Gastroesophageal sphincter (tissue), 4 donors: ENCODE data around the gene UTP20. TPM values are rescaled to one million over a fixed set of nuclear protein-coding genes. Genes with fewer than 3 reads are reported as not detected.

Experiments used
- ATAC-seq: fragments of 150-250 bp; one replicate; pipeline ENCODE4 v1.9.1; 2016; ENCODE audit warnings: mild to moderate bottlenecking, moderate library complexity
- H3K27ac ChIP-seq, 4 donors: fragments of 200-600 bp; sonication (generic) in 3 of 4; 1 replicate in 3 of 4; 2 replicates in 1 of 4; pipeline ENCODE4 v1.5.1; 2016 to 2019
- H3K27me3 ChIP-seq: fragments of 200-600 bp; sonication (generic); one replicate; pipeline ENCODE4 v1.5.1; 2019
- H3K36me3 ChIP-seq, 2 donors: fragments of 200-600 bp; sonication (generic); one replicate each; pipeline ENCODE4 v1.5.1; 2019; ENCODE audit warnings: control low read depth in 1 of 2
- H3K4me1 ChIP-seq, 3 donors: fragments of 200-600 bp; sonication (generic); 1 replicate in 2 of 3; 2 replicates in 1 of 3; pipeline ENCODE4 v1.5.1; 2016 to 2019; ENCODE audit warnings: control low read depth in 2 of 3
- H3K4me3 ChIP-seq, 2 donors: fragments of 200-600 bp; sonication (generic); one replicate each; pipeline ENCODE4 v1.5.1; 2019; ENCODE audit warnings: mild to moderate bottlenecking in 1 of 2, moderate library complexity in 1 of 2
- H3K9me3 ChIP-seq, 3 donors: fragments of 200-600 bp; sonication (generic); one replicate each; pipeline ENCODE4 v1.5.1; 2017 to 2019; ENCODE audit warnings: control low read depth in 2 of 3
- CTCF ChIP-seq, 4 experiments: fragments of 200-600 bp in 2 of 4; fragments of 450-650 bp in 2 of 4; sonication (generic) in 1 of 4; IDR thresholded peaks; one replicate each; pipeline ENCODE4 v1.5.1; 2017 to 2019; ENCODE audit warnings: antibody characterized with exemption in 4 of 4, mild to moderate bottlenecking in 2 of 4, moderate library complexity in 2 of 4
- EP300 ChIP-seq: sonication (generic); formaldehyde crosslinking; IDR thresholded peaks from one replicate; pipeline ENCODE4 v1.6.1; 2017; ENCODE audit warnings: antibody characterized with exemption, mild to moderate bottlenecking
- POLR2A ChIP-seq, 2 donors: fragments of 450-650 bp; IDR thresholded peaks; one replicate each; pipeline ENCODE4 v1.6.1; 2017; ENCODE audit warnings: antibody characterized with exemption in 2 of 2, mild to moderate bottlenecking in 2 of 2, moderate library complexity in 1 of 2
- POLR2AphosphoS5 ChIP-seq: sonication (generic); formaldehyde crosslinking; IDR thresholded peaks from one replicate; pipeline ENCODE4 v1.6.1; 2017; ENCODE audit warnings: antibody characterized with exemption
- WGBS, 2 donors: methylation state at CpG; one replicate each; pipeline ENCODE4 v1.1.5; 2018; ENCODE audit warnings: low coverage in 1 of 2; 5-methylcytosine and 5-hydroxymethylcytosine counted together
- total RNA-seq, 4 donors: library from RNA; depleted of rRNA; stranded (reverse); fragments of >200 nt; gene quantifications; one replicate each; pipeline ENCODE4 v1.1.0, GENCODE V29; 2016

UTP20 gene
- total RNA-seq, 4 donors from 2014 or later, result 9.4 to 12.5 (median 11.8) TPM

- ATAC-seq, result no peak
- H3K9me3 ChIP-seq, result no peaks in the 10 kb centered on the region
- WGBS, 2 donors, result 83 to 86% methylated on average over 1 to 2 of the region's 2 CpGs
- H3K27me3 ChIP-seq, result no peaks in the 10 kb centered on the region
- peaks cover 3 to 97% of the 10 kb centered on the region in 2 donors for H3K36me3 ChIP-seq
- H3K4me3 ChIP-seq, result no peak overlapping the region
- H3K27ac ChIP-seq, result no peak overlapping the region
- H3K4me1 ChIP-seq, result no peaks in the 10 kb centered on the region
- no peak for TF ChIP-seq POLR2A (IDR thresholded peaks at IDR 0.05)
- TF ChIP-seq EP300, result no peak
- no peak for TF ChIP-seq CTCF (IDR thresholded peaks at IDR 0.05)
- TF ChIP-seq POLR2AphosphoS5, result no peak
Measured at GRCh38 chr12:101305794-101306193, 25.9 kb downstream of the UTP20 start.

GRCh38 chr12:101322480-101322879, 42.6 kb downstream of the UTP20 start:
- no peak for TF ChIP-seq EP300
- no peak for TF ChIP-seq POLR2A (IDR thresholded peaks at IDR 0.05)
- TF ChIP-seq CTCF (IDR thresholded peaks at IDR 0.05), result no peak
- TF ChIP-seq POLR2AphosphoS5, result no peak
- peaks cover 0 to 81% of the 10 kb centered on the region in 2 donors for H3K36me3 ChIP-seq
- no peaks in the 10 kb centered on the region for H3K9me3 ChIP-seq
- no peaks in the 10 kb centered on the region for H3K27me3 ChIP-seq
- no peaks in the 10 kb centered on the region for H3K4me1 ChIP-seq
- no peak for ATAC-seq
- no peak overlapping the region for H3K4me3 ChIP-seq
- no peak overlapping the region for H3K27ac ChIP-seq

GRCh38 chr12:101323255-101323654, 43.4 kb downstream of the UTP20 start:
- Histone ChIP-seq H3K27me3 (no peaks in the 10 kb centered on the region), H3K9me3 (no peaks in the 10 kb centered on the region), H3K4me3 (no peak overlapping the region), H3K4me1 (no peaks in the 10 kb centered on the region), H3K27ac (no peak overlapping the region), H3K36me3 (peaks cover 0 to 81% of the 10 kb centered on the region in 2 donors)
- TF ChIP-seq POLR2AphosphoS5, result no peak
- no peak for ATAC-seq
- WGBS, 2 donors, result 100% methylated on average over 1 of the region's 1 CpG

GRCh38 chr12:101325590-101325989, 45.7 kb downstream of the UTP20 start:
- no peak for ATAC-seq
- Histone ChIP-seq H3K27me3 (no peaks in the 10 kb centered on the region), H3K4me3 (no peak overlapping the region), H3K27ac (no peak overlapping the region), H3K36me3 (peaks cover 0 to 81% of the 10 kb centered on the region in 2 donors), H3K4me1 (no peaks in the 10 kb centered on the region), H3K9me3 (no peaks in the 10 kb centered on the region)
- WGBS, 2 donors, result 92 to 98% methylated on average over 2 to 3 of the region's 3 CpGs
- TF ChIP-seq POLR2A (IDR thresholded peaks at IDR 0.05) (no peak), EP300 (no peak), CTCF (IDR thresholded peaks at IDR 0.05) (no peak), POLR2AphosphoS5 (no peak)

- Histone ChIP-seq H3K27ac (no peak overlapping the region), H3K9me3 (no peaks in the 10 kb centered on the region), H3K4me1 (no peaks in the 10 kb centered on the region), H3K36me3 (peaks cover 0 to 79% of the 10 kb centered on the region in 2 donors), H3K27me3 (no peaks in the 10 kb centered on the region), H3K4me3 (no peak overlapping the region)
- 75 to 89% methylated on average over 5 to 8 of the region's 8 CpGs for WGBS, 2 donors
- TF ChIP-seq CTCF (IDR thresholded peaks at IDR 0.05) (no peak), POLR2A (IDR thresholded peaks at IDR 0.05) (no peak), POLR2AphosphoS5 (no peak), EP300 (no peak)
- ATAC-seq, result no peak
Measured at GRCh38 chr12:101327051-101327450, 47.1 kb downstream of the UTP20 start.
